Erythroblast (primary cell): ENCODE measurements around the gene COL4A4.

Experiments used
- GATA1 ChIP-seq: IDR thresholded peaks from 2 replicates; pipeline ENCODE4 v1.6.1; 2011; ENCODE audit warnings: low read depth, mild to moderate bottlenecking, control low read depth, low read length, moderate library complexity
- POLR2A ChIP-seq: IDR thresholded peaks from 2 replicates; pipeline ENCODE4 v1.6.1; 2011; ENCODE audit warnings: mild to moderate bottlenecking, low read length

GRCh38 chr2:227007940-227008339 is 156.1 kb downstream of the COL4A4 start:
- no peak for TF ChIP-seq POLR2A
- TF ChIP-seq GATA1 = no peak
